Activated B cell treated with CpG ODN at 0.5 μM for 24 hours (primary cell): ENCODE measurements around the gene TECTA. TPM values are rescaled to one million over a fixed set of nuclear protein-coding genes. Genes with fewer than 3 reads are reported as not detected.

Experiments used
- ATAC-seq: fragments of 200-7000 bp; cut with Tn5 transposase; one replicate; pipeline ENCODE4 v1.10.0; 2021; ENCODE audit warnings: low read depth, mild to moderate bottlenecking, moderate library complexity
- CTCF ChIA-PET: fragments of 350-600 bp; sonication (Branson Sonifier 250); formaldehyde crosslinking; loops from one replicate; lab custom pipeline; 2021; ENCODE audit warnings: antibody characterized with exemption; lab: Charles Lee
- POLR2A ChIA-PET: fragments of 350-600 bp; sonication (Branson Sonifier 250); formaldehyde crosslinking; loops from one replicate; lab custom pipeline; 2021; ENCODE audit warnings: antibody characterized with exemption; lab: Charles Lee
- DNase-seq: peaks from one replicate; pipeline ENCODE4 v3.0.0; 2022
- H3K27ac Mint-ChIP-seq: one replicate; pipeline ENCODE4 v1.8.0; 2020; ENCODE audit warnings: mixed read lengths
- H3K27me3 Mint-ChIP-seq: one replicate; pipeline ENCODE4 v1.8.0; 2021; ENCODE audit warnings: mixed read lengths
- H3K36me3 Mint-ChIP-seq: one replicate; pipeline ENCODE4 v1.8.0; 2021; ENCODE audit warnings: low read depth, mixed read lengths
- H3K4me1 Mint-ChIP-seq: one replicate; pipeline ENCODE4 v1.8.0; 2021; ENCODE audit warnings: mixed read lengths
- H3K4me3 Mint-ChIP-seq: one replicate; pipeline ENCODE4 v1.8.0; 2020; ENCODE audit warnings: mild to moderate bottlenecking, mixed read lengths
- H3K9me3 Mint-ChIP-seq: one replicate; pipeline ENCODE4 v1.8.0; 2020; ENCODE audit warnings: mixed read lengths
- intact Hi-C: fragments of 100-400 bp; cut with micrococcal nuclease; formaldehyde crosslinking; loops from one replicate; pipeline ENCODE4 v1.15.1; 2024
- total RNA-seq: library from RNA; stranded (reverse); gene quantifications from 2 replicates; pipeline ENCODE4 v1.2.3, GENCODE V29; 2022
- TF ChIP-seq, protein P1 (sequence below): fragments of 200-600 bp; IDR thresholded peaks from one replicate; pipeline ENCODE4 v1.8.0; 2022; ENCODE audit warnings: antibody characterized with exemption, mild to moderate bottlenecking

TECTA gene
- total RNA-seq, 1 donor from 2014 or later, result 0.24 TPM

DNA sequence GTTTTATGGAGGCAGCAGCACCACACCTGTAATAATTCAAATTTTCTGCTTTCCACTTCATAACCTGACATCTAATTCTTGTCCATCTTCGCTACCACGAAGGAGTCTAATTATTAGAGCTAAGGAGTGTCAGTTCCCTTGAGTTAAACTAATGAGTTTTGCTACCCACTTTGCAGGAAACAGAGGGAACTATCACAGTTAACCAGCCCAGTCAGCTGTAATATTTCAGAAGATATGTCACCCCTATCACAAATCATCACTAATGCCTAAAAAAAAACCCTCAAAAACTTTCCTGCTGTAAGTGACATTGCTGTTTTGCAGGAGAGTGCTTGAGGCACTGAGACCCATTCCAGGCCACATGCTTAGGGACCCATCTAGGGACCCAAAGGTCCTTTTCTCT lies 8.4 kb downstream of the TECTA start:
- CTCF ChIA-PET, result no interaction called here
- Mint-ChIP-seq H3K27ac (no peak overlapping the region), H3K36me3 (no peaks in the 10 kb centered on the region), H3K4me3 (no peak overlapping the region), H3K4me1 (no peaks in the 10 kb centered on the region), H3K27me3 (peaks cover 17% of the 10 kb centered on the region), H3K9me3 (no peaks in the 10 kb centered on the region)
- intact Hi-C loops, result no loop called here
- DNase-seq, result no peak
- POLR2A ChIA-PET, result no interaction called here
- TF ChIP-seq, protein P1, sequence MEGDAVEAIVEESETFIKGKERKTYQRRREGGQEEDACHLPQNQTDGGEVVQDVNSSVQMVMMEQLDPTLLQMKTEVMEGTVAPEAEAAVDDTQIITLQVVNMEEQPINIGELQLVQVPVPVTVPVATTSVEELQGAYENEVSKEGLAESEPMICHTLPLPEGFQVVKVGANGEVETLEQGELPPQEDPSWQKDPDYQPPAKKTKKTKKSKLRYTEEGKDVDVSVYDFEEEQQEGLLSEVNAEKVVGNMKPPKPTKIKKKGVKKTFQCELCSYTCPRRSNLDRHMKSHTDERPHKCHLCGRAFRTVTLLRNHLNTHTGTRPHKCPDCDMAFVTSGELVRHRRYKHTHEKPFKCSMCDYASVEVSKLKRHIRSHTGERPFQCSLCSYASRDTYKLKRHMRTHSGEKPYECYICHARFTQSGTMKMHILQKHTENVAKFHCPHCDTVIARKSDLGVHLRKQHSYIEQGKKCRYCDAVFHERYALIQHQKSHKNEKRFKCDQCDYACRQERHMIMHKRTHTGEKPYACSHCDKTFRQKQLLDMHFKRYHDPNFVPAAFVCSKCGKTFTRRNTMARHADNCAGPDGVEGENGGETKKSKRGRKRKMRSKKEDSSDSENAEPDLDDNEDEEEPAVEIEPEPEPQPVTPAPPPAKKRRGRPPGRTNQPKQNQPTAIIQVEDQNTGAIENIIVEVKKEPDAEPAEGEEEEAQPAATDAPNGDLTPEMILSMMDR, result no peak
- no peak for ATAC-seq

DNA sequence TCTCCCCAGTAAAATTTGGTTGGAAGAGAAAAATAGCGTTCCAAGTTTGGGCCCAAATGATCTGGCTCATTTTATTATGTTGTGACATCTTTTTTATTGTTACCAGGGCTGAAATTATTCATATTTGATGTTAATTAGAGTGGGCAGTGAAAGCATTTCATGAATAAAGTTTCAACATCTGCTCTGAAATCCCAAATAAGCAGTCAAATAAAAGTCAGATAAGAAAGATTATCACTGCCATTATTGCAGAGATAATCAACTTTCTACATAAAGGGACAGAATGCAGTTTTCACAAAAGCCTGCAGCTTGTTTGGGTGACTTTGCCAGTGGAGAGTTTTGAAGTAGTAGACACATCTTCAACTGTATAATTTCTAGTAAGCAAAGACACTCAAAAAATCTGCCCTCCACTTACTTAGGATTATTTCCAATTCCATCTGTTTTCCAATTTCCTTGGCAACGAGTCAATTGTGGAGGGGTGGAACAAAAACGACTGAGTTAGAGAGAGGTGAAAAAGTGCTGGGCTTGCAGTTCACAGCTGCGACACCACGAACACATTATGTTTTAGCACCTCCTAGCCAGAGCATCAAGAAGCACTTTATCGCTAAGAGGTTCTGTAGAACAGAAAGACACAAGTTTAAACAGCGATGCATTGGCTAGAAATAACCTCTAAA lies 9.0 kb downstream of the TECTA start:
- no peak for DNase-seq

DNA sequence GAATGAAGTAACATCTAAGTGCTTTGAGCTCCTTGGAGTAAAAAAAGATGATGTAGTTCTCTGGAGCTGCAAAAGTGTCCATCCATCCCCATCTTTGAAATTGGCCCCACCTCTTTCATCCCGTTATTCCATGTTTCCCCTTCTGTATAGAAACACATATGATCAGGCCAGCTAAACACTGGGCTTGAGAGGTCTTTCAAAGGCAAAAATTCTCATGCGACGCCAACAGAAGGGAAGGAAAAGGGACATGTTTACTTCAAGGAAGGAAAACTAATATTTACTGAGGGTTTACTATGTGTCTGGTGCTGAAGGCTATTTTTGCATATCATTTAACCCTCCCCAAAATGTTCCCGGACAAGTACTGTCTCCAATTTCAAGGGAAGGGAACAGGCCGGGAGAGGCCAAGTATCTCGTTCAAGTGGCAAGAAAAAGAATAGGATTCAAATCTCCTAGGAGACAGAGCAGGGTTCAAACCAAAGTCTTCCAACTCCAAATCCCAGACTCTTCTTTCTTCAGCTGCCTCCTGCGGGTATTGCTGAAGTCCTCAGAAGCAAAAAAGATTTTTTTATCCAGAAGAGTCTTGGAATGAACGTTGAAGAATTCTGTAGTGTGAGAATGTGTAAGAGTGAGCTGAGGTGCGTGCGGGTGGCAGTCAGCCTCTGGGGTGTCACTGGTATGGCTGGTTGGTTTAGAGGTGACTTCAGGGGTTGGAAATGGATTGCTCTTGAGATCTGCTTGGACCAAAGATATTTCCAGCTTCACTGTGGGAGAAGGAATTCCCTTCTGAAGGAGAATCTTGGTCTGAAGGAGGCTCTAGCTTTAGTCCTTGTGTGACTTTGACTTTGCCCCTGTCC lies 10.1 kb downstream of the TECTA start:
- Mint-ChIP-seq H3K36me3 (no peaks in the 10 kb centered on the region), H3K27ac (no peak overlapping the region), H3K4me1 (no peaks in the 10 kb centered on the region), H3K27me3 (peaks cover 17% of the 10 kb centered on the region), H3K9me3 (no peaks in the 10 kb centered on the region), H3K4me3 (no peak overlapping the region)
- intact Hi-C loops, result no loop called here
- POLR2A ChIA-PET, result no interaction called here
- TF ChIP-seq, protein P1, result no peak
- ATAC-seq (no peak), DNase-seq (no peak)
- CTCF ChIA-PET, result interaction anchor here (1.0 to 1.8 kb wide), 2 partner anchors 11 to 875 kb away, joined by 3 to 6 read pairs; partner anchors contain the start of gene TECTA

More for the DNA sequence above, 9.0 kb downstream of the TECTA start:
- H3K4me1 Mint-ChIP-seq, result no peaks in the 10 kb centered on the region
- TF ChIP-seq, protein P1, result no peak
- H3K36me3 Mint-ChIP-seq, result no peaks in the 10 kb centered on the region
- ChIA-PET POLR2A (no interaction called here), CTCF (interaction anchor here (1.0 kb wide), 1 partner anchor 874 kb away, joined by 3 read pairs; no protein-coding TSS in a partner anchor)
- H3K9me3 Mint-ChIP-seq, result no peaks in the 10 kb centered on the region
- H3K27me3 Mint-ChIP-seq, result peaks cover 17% of the 10 kb centered on the region
- ATAC-seq, result no peak
- no peak overlapping the region for H3K27ac Mint-ChIP-seq
- H3K4me3 Mint-ChIP-seq, result no peak overlapping the region
- intact Hi-C loops, result no loop called here

DNA sequence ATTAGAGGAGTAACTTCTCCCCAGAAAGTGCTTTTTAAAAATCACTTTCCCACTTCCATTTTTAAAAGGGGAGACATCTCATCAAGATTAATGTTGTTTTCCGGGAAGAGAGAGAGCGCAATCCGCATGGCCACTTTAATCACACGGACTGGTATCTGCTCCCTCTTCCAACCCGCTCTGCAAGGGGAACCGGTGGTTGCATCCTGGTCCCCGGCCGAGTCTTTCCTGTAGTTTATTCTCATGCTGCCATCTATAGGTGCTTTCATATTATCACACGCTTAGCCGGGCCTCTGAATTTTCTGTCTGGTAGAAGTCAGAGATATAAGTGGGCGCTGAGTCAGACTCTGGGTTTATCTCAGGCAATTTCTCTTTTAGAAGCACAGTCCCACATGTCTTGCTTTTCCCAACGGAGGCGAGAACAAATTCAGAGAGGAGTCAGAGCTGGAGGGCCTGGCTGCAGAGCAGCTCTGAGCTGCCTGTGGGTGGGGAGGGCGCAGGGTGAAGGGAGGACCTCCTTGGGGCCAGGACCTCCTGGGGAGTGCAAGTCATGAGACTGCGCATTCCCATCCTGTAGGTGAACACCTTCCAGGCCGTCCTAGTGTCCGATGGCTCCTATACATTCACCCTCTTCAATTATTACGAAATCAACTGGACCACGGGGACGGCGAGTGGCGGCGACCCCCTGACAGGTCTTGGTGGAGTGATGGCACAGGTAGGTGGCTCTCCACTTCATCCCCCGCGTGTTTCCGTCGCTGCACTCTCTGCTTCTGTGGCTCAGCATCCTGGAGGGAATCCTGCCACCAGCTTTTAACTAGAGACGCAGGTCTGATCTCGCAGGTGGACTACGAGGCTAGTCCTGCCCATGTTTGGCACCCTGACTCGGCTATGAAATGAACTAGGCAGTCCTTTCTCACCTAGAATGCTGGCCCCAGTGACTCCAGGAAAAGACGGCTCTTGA lies 11.7 kb downstream of the TECTA start:
- Mint-ChIP-seq H3K9me3 (no peaks in the 10 kb centered on the region), H3K4me3 (no peak overlapping the region), H3K4me1 (no peaks in the 10 kb centered on the region), H3K27me3 (peaks cover 15% of the 10 kb centered on the region), H3K36me3 (no peaks in the 10 kb centered on the region), H3K27ac (no peak overlapping the region)
- TF ChIP-seq, protein P1, result no peak
- DNase-seq (no peak), ATAC-seq (no peak)
- ChIA-PET POLR2A (no interaction called here), CTCF (interaction anchor here (1.8 kb wide), 1 partner anchor 12 kb away, joined by 6 read pairs; the partner anchor contains the start of gene TECTA)
- intact Hi-C loops, result no loop called here
